RWPE1 (cell line): ENCODE measurements around the gene C17orf113.

Experiments used
- CTCF ChIA-PET: fragments of 350-600 bp; sonication (Branson Sonifier 250); formaldehyde crosslinking; extraction: SDS; loops from one replicate; lab custom pipeline; 2021; lab: Yijun Ruan, JAX
- POLR2A ChIA-PET: fragments of 400-600 bp; formaldehyde crosslinking; extraction: SDS; loops from one replicate; lab custom pipeline; 2020; ENCODE audit warnings: antibody characterized with exemption; ENCODE audit not compliant: low non-redundant PET; lab: Yijun Ruan, JAX
- DNase-seq: peaks from one replicate; pipeline ENCODE4 v3.0.0; 2012; ENCODE audit warnings: low spot score
- H3K27ac ChIP-seq: fragments of 450-650 bp; 2 replicates; pipeline ENCODE4 v1.5.1; 2017
- TF ChIP-seq, protein P1 (sequence below): fragments of 450-650 bp; conservative IDR thresholded peaks from 2 replicates; pipeline ENCODE4 v1.5.1; 2017; ENCODE audit warnings: low read depth, mild to moderate bottlenecking

C17orf113 gene

DNA sequence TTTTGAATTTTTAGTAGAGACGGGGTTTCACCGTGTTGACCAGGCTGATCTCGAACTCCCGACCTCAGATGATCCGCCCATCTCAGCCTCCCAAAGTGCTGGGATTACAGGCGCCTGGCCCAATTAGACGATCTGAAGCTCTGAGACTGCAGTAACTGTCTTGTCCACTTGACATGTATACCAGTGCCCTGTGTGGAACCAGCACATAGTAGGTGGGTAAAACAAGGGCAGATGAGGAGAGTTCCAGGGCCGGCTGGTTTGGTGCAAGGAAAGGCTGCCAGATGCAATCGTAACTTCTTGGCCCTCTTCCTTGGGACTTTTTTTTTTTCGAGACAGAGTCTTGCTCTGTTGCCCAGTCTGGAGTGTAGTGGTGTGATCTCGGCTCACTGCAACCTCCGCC lies 3.1 kb downstream of the C17orf113 start:
- ChIA-PET POLR2A (no interaction called here), CTCF (interaction anchor here (0.7 kb wide), 1 partner anchor 33 kb away, joined by 6 read pairs; no protein-coding TSS in a partner anchor)
- no peak overlapping the region for H3K27ac ChIP-seq
- no peak for DNase-seq
- TF ChIP-seq, protein P1, sequence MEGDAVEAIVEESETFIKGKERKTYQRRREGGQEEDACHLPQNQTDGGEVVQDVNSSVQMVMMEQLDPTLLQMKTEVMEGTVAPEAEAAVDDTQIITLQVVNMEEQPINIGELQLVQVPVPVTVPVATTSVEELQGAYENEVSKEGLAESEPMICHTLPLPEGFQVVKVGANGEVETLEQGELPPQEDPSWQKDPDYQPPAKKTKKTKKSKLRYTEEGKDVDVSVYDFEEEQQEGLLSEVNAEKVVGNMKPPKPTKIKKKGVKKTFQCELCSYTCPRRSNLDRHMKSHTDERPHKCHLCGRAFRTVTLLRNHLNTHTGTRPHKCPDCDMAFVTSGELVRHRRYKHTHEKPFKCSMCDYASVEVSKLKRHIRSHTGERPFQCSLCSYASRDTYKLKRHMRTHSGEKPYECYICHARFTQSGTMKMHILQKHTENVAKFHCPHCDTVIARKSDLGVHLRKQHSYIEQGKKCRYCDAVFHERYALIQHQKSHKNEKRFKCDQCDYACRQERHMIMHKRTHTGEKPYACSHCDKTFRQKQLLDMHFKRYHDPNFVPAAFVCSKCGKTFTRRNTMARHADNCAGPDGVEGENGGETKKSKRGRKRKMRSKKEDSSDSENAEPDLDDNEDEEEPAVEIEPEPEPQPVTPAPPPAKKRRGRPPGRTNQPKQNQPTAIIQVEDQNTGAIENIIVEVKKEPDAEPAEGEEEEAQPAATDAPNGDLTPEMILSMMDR = no peak

DNA sequence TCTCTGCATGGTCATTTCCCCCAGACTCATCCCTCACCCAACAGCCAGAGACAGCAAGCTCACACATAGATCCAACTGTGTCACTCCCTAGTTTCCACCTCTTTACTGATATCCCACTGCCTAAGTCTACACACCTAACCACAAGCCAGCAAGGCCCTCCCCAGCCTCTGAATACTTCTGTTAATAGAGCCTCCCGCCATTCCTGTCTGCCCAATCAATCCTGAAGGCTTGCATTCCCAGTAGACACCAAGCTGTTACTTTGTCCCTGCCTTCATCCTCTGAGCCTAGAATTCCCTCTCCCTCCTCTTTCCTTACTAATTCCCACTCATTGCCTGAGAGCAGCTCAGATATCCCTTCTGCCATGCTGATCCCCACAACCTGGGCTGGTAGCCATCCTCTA lies 4.7 kb downstream of the C17orf113 start:
- H3K27ac ChIP-seq = no peak overlapping the region
- no peak for DNase-seq
- ChIA-PET CTCF (interaction anchor here (0.7 kb wide), 1 partner anchor 74 kb away, joined by 4 read pairs; no protein-coding TSS in a partner anchor), POLR2A (no interaction called here)
- TF ChIP-seq, protein P1 = no peak

DNA sequence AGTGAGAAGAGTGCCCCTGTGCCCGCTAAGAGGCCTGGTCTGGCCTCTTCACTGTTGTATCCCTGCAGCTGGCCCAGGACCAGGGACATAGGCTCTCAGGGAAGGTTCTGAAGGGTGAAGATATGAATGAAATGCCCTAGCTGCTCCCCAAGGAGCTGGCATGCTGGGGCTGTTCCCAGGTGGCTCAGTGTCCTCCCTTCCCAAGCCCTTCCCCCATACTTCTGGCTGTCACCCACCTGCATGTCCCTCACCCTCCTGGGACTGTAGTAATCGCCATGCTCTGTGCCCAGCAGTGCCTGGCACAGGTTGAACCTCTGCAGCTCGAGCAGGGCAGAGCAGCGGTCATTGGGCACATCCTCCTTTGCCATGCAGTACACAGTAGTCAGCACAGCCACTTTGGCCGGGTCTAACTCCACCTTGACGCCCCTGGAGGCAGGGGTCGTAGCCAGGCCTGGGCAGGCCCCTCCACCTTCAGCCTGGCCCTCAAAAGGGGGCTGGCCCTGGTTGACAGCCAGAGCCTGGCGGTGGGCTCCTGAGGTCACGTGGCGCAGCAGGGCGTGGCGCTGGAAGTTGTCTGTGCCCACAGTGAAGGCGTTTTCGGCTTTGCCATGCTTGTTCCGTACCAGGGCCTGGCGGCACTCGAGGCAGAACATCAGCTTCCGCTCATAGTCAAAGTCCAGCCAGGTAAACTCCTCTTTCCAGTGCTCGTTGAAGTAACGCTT lies 7.6 kb downstream of the C17orf113 start:
- TF ChIP-seq, protein P1 = no peak
- CTCF ChIA-PET = no interaction called here
- POLR2A ChIA-PET = interaction anchor here (0.5 kb wide), 1 partner anchor 8 kb away, joined by 5 read pairs; no protein-coding TSS in a partner anchor
- no peak for DNase-seq
- no peak overlapping the region for H3K27ac ChIP-seq

DNA sequence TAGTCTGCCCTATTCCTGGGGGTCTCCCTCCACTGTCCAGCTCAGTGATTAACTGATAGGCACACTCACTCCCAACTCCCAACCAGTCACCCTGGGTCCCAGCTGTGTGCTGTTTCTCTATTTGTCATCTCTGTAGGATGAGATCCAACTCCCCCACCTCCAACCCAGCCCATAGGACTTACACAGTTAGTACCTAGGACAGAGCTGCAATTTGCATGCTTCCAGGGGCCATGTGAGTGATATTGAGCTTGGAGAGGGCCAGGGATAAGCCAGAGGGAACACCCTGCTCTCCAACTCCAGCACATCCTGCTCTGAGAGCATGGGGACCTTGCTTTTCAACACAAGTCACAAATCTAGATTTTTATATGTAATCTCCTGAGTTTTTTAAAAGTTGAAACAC lies 8.8 kb downstream of the C17orf113 start:
- DNase-seq = no peak
- POLR2A ChIA-PET = no interaction called here
- CTCF ChIA-PET = no interaction called here
- H3K27ac ChIP-seq = no peak overlapping the region
- TF ChIP-seq, protein P1 = no peak

DNA sequence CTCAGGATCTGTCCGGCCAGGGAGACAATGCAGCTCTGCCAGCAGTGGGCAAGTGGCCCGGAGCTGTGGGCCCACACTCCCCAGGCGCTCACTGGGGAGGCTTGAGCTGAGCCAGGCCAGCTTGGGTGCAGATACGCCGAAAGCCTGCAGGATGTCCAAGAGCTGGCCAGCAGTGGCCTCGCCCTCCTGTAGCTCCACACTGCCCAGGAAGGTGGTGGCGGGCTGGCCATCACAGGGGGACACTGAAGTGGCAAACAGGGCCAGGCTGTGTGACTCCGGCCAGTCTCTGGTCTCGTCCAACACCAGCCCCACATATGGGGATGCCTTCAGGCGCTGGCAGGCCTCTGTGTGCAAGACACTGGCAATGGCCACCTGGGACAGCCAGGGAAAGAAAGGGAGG lies 9.6 kb downstream of the C17orf113 start:
- DNase-seq = no peak
- ChIA-PET CTCF (interaction anchor here (1.0 to 1.3 kb wide), 2 partner anchors 15 to 57 kb away, joined by 3 read pairs; partner anchors contain the start of gene ZNF385C), POLR2A (no interaction called here)
- TF ChIP-seq, protein P1 = no peak
- H3K27ac ChIP-seq = no peak overlapping the region

DNA sequence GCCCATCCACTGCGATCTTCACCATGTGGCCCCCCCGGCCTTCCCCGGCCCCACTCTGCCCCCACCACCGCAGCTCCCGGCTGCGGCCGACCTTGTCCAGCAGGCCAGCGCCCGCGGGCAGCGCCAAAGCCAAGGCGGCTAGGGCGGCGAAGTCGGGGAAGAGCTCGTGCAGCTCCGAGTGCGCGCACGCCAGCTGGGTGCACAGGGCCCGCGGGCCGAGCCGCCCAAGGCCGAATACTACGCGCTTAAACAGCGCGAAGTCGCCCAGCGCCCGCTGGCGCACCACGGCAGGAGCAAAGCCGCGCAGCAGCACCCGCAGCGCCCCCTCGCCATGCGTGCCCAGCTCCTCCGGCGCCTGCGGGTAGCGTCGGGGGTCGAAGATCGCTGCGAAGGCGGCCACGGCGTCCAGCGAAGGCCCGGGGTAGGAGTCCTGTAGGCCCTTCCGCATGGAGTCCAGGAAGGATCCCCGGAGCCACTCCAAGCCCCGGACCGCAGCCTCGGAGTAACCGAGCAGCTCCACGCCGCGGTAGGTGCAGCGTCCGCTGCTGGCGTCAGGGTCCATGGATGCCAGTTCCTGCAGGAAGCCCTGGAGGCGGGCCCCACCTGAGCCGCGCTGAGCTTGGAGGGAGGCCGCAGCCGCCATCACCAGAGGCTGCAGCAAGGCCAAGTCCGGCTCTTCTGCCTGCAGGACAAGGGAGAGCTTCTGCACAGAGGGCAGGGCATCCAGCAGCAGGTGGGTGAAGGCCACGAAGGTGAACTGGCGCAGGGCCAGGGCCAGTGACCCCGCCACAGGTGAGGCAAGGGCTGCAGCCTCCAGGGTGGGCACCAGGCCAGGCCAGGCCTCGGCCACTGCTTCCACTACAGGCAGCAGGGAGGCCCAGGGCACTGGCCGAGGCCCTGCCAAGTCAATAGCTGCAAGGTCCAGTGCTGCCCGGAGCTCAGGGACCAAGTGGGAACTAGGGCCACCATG lies 10.3 kb downstream of the C17orf113 start:
- DNase-seq = no peak
- TF ChIP-seq, protein P1 = no peak
- ChIA-PET CTCF (interaction anchor here (0.6 to 1.3 kb wide), 3 partner anchors 15 to 77 kb away, joined by 3 read pairs; partner anchors contain the start of gene ZNF385C), POLR2A (no interaction called here)
- no peak overlapping the region for H3K27ac ChIP-seq
